ENCODE results near the gene CPXM1.
"Not testable (repeated sequence)": the region's sequence is repeated elsewhere in the genome, so short reads cannot be mapped to it uniquely, and the experiment has no call there.

CPXM1 gene

DNA sequence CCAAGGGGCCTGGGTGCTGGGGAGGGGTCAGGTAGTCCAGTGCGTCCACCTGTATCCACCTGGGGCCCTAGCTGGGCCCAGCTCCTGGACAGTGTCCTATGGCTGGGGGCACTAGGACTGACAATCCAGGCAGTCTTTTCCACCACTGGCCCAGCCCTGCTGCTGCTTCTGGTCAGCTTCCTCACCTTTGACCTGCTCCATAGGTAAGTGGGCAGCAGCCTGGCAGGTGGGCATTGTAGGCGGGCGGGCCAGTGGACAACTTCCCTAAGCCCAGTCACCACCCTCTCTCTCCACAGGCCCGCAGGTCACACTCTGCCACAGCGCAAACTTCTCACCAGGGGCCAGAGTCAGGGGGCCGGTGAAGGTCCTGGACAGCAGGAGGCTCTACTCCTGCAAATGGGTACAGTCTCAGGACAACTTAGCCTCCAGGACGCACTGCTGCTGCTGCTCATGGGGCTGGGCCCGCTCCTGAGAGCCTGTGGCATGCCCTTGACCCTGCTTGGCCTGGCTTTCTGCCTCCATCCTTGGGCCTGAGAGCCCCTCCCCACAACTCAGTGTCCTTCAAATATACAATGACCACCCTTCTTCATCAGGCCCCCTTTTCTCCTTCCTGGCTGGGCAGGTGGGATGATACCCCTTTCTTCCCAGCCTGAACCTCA, 14.9 kb upstream of the CPXM1 start:
- H3K4me1 ChIP-seq (ENCODE audit: control insufficient read depth in 1 of 2, insufficient read depth in 1 of 2, low read depth in 1 of 2, low read length in 1 of 2), result no peaks in the 10 kb centered on the region
- H3K27ac ChIP-seq, result no peak overlapping the region
- peaks cover 40% of the 10 kb centered on the region for H3K27me3 ChIP-seq
- H3K4me3 ChIP-seq (ENCODE audit: low read depth in 1 of 2, low read length in 1 of 2), result no peak overlapping the region
- H3K9me3 ChIP-seq, result no peaks in the 10 kb centered on the region
- no peaks in the 10 kb centered on the region for H3K36me3 ChIP-seq
- TF ChIP-seq CTCF (IDR thresholded peaks at IDR 0.05), result no peak

DNA sequence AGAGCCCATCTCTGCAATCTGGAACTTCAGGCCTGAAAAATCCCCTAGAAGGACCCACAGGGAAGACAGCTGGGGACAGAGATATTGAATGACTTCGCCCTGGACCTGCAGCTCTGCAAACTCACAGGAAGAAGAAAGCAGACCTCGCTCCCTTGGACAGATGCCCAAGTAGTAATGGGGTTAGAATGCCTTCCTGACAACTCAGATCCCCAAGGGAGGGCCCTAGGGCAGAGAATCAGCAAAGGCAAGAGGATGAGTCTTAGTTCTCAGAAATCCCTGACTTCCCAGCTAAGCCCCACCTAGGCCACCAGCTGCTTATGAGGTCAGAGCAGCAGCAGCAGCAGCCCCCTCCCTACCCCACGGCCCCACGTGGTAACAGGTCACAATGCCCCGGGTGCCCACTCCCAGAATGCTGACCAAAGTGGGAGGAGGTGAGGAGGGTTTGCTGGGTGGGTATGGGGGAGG, 14.2 kb upstream of the CPXM1 start, which contains the start of gene C20orf141:
Gene C20orf141 (plus strand): TSS at position 401 of the 465 bp plus-strand sequence. CDS start 198 bp downstream, outside the sequence.
- H3K4me1 ChIP-seq (ENCODE audit: control insufficient read depth in 1 of 2, insufficient read depth in 1 of 2, low read depth in 1 of 2, low read length in 1 of 2), result no peaks in the 10 kb centered on the region
- peaks cover 34% of the 10 kb centered on the region for H3K27me3 ChIP-seq
- no peak for TF ChIP-seq CTCF (IDR thresholded peaks at IDR 0.05)
- H3K36me3 ChIP-seq, result no peaks in the 10 kb centered on the region
- no peak within 1 kb of the TSS for H3K27ac ChIP-seq
- no peak within 1 kb of the TSS for H3K4me3 ChIP-seq (ENCODE audit: low read depth in 1 of 2, low read length in 1 of 2)
- H3K9me3 ChIP-seq, result no peaks in the 10 kb centered on the region

- Histone ChIP-seq H3K4me3 (ENCODE audit: low read depth in 1 of 2, low read length in 1 of 2) (no peak overlapping the region), H3K27me3 (peaks cover 34% of the 10 kb centered on the region), H3K9me3 (no peaks in the 10 kb centered on the region), H3K27ac (no peak overlapping the region), H3K4me1 (ENCODE audit: control insufficient read depth in 1 of 2, insufficient read depth in 1 of 2, low read depth in 1 of 2, low read length in 1 of 2) (no peaks in the 10 kb centered on the region), H3K36me3 (no peaks in the 10 kb centered on the region)
- TF ChIP-seq CTCF (IDR thresholded peaks at IDR 0.05), result no peak
These were observed 13.6 kb upstream of the CPXM1 start for GRCh38 chr20:2814076-2814475.

DNA sequence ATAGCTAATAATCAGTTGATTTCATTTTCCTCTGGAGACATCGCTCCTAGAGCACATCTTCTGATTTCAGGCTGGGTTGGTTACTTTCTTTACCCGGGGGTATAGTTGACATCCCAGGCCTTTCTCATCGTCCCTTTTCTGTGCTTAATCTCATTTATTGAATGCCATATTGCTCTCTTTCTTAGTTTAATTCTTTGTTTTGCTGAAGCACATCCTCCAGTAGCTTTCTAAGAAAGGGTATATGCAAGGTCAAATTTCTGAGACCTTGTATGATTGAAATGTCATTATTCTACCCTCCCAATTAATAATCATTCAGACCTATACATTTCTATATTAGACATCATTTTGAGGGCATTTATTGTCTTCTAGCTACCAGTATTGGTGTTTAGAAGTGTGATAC, 11.8 kb upstream of the CPXM1 start:
- no peak for TF ChIP-seq CTCF (IDR thresholded peaks at IDR 0.05)

GRCh38 chr20:2809690-2810089, 9.3 kb upstream of the CPXM1 start:
- Histone ChIP-seq H3K27ac (no peak overlapping the region), H3K9me3 (no peaks in the 10 kb centered on the region), H3K4me3 (ENCODE audit: low read depth in 1 of 2, low read length in 1 of 2) (no peak overlapping the region), H3K36me3 (no peaks in the 10 kb centered on the region), H3K27me3 (peaks cover 69% of the 10 kb centered on the region), H3K4me1 (ENCODE audit: control insufficient read depth in 1 of 2, insufficient read depth in 1 of 2, low read depth in 1 of 2, low read length in 1 of 2) (no peaks in the 10 kb centered on the region)
- TF ChIP-seq CTCF (IDR thresholded peaks at IDR 0.05), result no peak

More for the DNA sequence above, 11.8 kb upstream of the CPXM1 start:
- Histone ChIP-seq H3K9me3 (no peaks in the 10 kb centered on the region), H3K27me3 (peaks cover 44% of the 10 kb centered on the region), H3K36me3 (no peaks in the 10 kb centered on the region), H3K4me1 (ENCODE audit: control insufficient read depth in 1 of 2, insufficient read depth in 1 of 2, low read depth in 1 of 2, low read length in 1 of 2) (no peaks in the 10 kb centered on the region), H3K27ac (no peak overlapping the region), H3K4me3 (ENCODE audit: low read depth in 1 of 2, low read length in 1 of 2) (no peak overlapping the region)

- H3K36me3 ChIP-seq; H3K9me3 ChIP-seq; H3K27ac ChIP-seq; H3K4me1 ChIP-seq (ENCODE audit: control insufficient read depth in 1 of 2, insufficient read depth in 1 of 2, low read depth in 1 of 2, low read length in 1 of 2); H3K4me3 ChIP-seq (ENCODE audit: low read depth in 1 of 2, low read length in 1 of 2): not testable (repeated sequence)
- peaks cover 80% of the 10 kb centered on the region for H3K27me3 ChIP-seq
These were observed 7.5 kb upstream of the CPXM1 start for GRCh38 chr20:2807929-2808328.
